ENCODE measurements around the gene CKM.
A peak's percentile ranks its signal among the peaks of the same experiment; 100 is the strongest.

Gene CKM

DNA sequence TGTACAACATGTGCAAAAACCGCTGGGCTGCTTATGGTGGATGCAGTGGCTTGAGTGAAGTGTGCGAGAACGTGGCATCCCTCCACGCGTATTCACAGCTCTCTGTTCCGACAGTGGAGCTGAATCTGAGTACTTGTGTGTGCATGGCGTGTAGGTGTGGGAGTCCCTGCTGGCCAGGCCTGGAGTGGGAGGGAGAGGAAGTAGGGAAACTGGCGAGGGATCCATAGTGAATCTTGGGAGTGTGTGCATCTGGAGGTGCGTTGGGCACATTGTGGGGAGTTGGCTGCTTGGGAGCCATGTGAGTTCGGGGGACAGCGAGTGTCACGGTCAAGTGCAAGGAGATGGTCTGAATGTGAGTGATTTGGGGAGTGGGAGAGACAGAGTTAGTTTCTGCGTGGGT is 20.2 kb upstream of the CKM start:
- no peaks in the 10 kb centered on the region for H3K9me3 ChIP-seq (ENCODE audit: low read length)
- peaks cover 17% of the 10 kb centered on the region; the same call in 1 of the 2 replicates for H3K27me3 ChIP-seq (ENCODE audit: insufficient read depth, low read length)
- H2AFZ ChIP-seq (ENCODE audit: low read length), result no peak overlapping the region
- TF ChIP-seq EZH2 (IDR thresholded peaks at IDR 0.05; ENCODE audit: borderline replicate concordance, low read length), result no peak
- no peak overlapping the region for H3K4me3 ChIP-seq (ENCODE audit: low read depth, low read length, poor library complexity, severe bottlenecking)
- no peaks in the 10 kb centered on the region for H3K79me2 ChIP-seq (ENCODE audit: insufficient read depth, low read length)
- no peaks in the 10 kb centered on the region for H3K9me2 ChIP-seq (ENCODE audit: low read depth, low read length)
- H3K36me3 ChIP-seq (ENCODE audit: insufficient read depth, low read length), result no peaks in the 10 kb centered on the region
- H3K9ac ChIP-seq (ENCODE audit: low read length), result no peak overlapping the region
- no peaks in the 10 kb centered on the region for H4K20me1 ChIP-seq (ENCODE audit: insufficient read depth, low read length)
- peaks cover 17% of the 10 kb centered on the region for H3K4me1 ChIP-seq (ENCODE audit: insufficient read depth, low read length, severe bottlenecking)
- H3F3A ChIP-seq (ENCODE audit: insufficient read depth, low read length), result no peaks in the 10 kb centered on the region
- no peak overlapping the region for H3K27ac ChIP-seq (ENCODE audit: low read depth, low read length, poor library complexity, severe bottlenecking)
- no peak overlapping the region for H3K4me2 ChIP-seq (ENCODE audit: low read length)

DNA sequence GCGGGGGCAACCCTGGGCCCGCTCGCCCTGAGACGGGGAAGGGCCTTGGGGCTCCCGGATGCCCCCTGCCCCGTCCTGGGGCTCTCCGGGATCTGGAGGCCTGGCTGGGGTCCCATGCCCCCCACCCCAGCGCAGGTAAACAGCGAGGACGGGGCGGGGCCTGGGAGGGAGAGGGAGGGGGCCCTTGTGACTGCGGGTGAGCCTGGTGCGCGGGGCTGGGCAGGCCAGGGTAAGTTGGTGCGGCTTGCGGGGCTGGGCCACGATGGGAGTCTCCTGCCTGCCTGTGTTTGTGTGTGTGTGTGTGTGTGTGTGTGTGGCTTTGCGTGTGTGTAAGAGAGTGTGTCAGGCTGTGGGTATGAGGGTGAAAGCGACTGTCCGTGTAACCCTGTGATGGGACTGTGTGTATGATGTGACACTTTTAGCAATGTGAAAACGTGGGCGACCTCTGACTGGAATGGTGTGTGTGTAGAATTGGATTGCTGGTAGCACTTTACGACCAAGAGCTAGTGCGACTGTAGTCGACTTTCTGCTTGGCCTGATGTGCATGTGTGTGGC is 18.3 kb upstream of the CKM start:
- H4K20me1 ChIP-seq (ENCODE audit: insufficient read depth, low read length), result no peaks in the 10 kb centered on the region
- H3K9me3 ChIP-seq (ENCODE audit: low read length), result no peaks in the 10 kb centered on the region
- H3K4me2 ChIP-seq (ENCODE audit: low read length), result peak overlapping the region; percentile 77
- H2AFZ ChIP-seq (ENCODE audit: low read length), result no peak overlapping the region
- TF ChIP-seq EZH2 (IDR thresholded peaks at IDR 0.05; ENCODE audit: borderline replicate concordance, low read length), result no peak
- TF ChIP-seq, protein P1, sequence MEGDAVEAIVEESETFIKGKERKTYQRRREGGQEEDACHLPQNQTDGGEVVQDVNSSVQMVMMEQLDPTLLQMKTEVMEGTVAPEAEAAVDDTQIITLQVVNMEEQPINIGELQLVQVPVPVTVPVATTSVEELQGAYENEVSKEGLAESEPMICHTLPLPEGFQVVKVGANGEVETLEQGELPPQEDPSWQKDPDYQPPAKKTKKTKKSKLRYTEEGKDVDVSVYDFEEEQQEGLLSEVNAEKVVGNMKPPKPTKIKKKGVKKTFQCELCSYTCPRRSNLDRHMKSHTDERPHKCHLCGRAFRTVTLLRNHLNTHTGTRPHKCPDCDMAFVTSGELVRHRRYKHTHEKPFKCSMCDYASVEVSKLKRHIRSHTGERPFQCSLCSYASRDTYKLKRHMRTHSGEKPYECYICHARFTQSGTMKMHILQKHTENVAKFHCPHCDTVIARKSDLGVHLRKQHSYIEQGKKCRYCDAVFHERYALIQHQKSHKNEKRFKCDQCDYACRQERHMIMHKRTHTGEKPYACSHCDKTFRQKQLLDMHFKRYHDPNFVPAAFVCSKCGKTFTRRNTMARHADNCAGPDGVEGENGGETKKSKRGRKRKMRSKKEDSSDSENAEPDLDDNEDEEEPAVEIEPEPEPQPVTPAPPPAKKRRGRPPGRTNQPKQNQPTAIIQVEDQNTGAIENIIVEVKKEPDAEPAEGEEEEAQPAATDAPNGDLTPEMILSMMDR (IDR thresholded peaks at IDR 0.05; ENCODE audit: low read length), result no peak
- peak overlapping the region; percentile 32; the same call in 1 of the 2 replicates for H3K9ac ChIP-seq (ENCODE audit: low read length)
- peak overlapping the region; percentile 59 for H3K4me3 ChIP-seq (ENCODE audit: low read depth, low read length, poor library complexity, severe bottlenecking)
- no peaks in the 10 kb centered on the region for H3F3A ChIP-seq (ENCODE audit: insufficient read depth, low read length)
- no peaks in the 10 kb centered on the region for H3K79me2 ChIP-seq (ENCODE audit: insufficient read depth, low read length)
- H3K36me3 ChIP-seq (ENCODE audit: insufficient read depth, low read length), result no peaks in the 10 kb centered on the region
- no peaks in the 10 kb centered on the region for H3K9me2 ChIP-seq (ENCODE audit: low read depth, low read length)
- H3K27me3 ChIP-seq (ENCODE audit: insufficient read depth, low read length), result peaks cover 11% of the 10 kb centered on the region; the same call in 1 of the 2 replicates
- no peak overlapping the region for H3K27ac ChIP-seq (ENCODE audit: low read depth, low read length, poor library complexity, severe bottlenecking)
- H3K4me1 ChIP-seq (ENCODE audit: insufficient read depth, low read length, severe bottlenecking), result peaks cover 20% of the 10 kb centered on the region

DNA sequence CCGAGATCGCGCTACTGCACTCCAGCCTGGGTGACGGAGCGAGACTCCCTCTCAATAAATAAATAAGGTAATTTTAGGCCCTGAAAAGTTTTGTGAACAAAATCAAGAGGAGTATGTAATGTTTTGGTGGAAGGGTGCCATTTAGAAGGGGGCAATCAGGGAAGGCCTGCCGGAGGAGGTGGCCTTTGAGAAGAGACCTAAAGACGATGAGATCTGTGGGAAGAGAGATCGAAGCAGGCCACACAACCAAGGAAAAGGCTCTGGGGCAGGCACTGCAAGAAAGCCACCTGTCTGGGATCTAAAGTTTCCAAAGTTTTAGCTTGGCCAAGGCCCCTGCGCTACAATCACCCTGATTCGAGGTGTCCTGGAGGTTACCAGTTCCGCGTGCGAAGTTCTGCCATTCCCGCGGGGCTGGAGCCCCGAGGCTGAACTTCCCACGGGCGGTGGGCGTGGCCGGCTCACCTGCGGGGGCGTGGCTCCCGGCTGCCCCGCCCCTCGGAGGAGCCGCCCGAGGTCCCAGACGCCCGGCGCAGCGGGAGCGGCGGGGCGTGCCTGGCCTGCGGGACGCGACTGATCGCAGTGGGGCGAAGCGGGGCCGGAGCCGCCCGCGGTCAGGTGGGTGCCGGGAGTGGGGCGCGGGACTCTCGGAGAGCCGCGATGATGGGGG is 17.7 kb upstream of the CKM start, which contains the start of gene KLC3:
KLC3 (plus strand) TSS at position 519 of the 667 bp plus-strand sequence. CDS start 4,792 bp downstream, outside the sequence.
- H3K4me2 ChIP-seq (ENCODE audit: low read length), result peak within 1 kb of the TSS; percentile 77
- H3K4me3 ChIP-seq (ENCODE audit: low read depth, low read length, poor library complexity, severe bottlenecking), result peak within 1 kb of the TSS; percentile 59
- H3F3A ChIP-seq (ENCODE audit: insufficient read depth, low read length), result no peaks in the 10 kb centered on the region
- H3K27me3 ChIP-seq (ENCODE audit: insufficient read depth, low read length), result peaks cover 8% of the 10 kb centered on the region; the same call in 1 of the 2 replicates
- peak within 1 kb of the TSS; percentile 32; the same call in 1 of the 2 replicates for H3K9ac ChIP-seq (ENCODE audit: low read length)
- H3K79me2 ChIP-seq (ENCODE audit: insufficient read depth, low read length), result no peaks in the 10 kb centered on the region
- no peaks in the 10 kb centered on the region for H3K36me3 ChIP-seq (ENCODE audit: insufficient read depth, low read length)
- H3K27ac ChIP-seq (ENCODE audit: low read depth, low read length, poor library complexity, severe bottlenecking), result no peak within 1 kb of the TSS
- no peak for TF ChIP-seq EZH2 (IDR thresholded peaks at IDR 0.05; ENCODE audit: borderline replicate concordance, low read length)
- TF ChIP-seq, protein P1 (IDR thresholded peaks at IDR 0.05; ENCODE audit: low read length), result no peak
- H3K9me3 ChIP-seq (ENCODE audit: low read length), result no peaks in the 10 kb centered on the region
- peaks cover 23% of the 10 kb centered on the region for H3K4me1 ChIP-seq (ENCODE audit: insufficient read depth, low read length, severe bottlenecking)
- no peak within 1 kb of the TSS for H2AFZ ChIP-seq (ENCODE audit: low read length)
- no peaks in the 10 kb centered on the region for H4K20me1 ChIP-seq (ENCODE audit: insufficient read depth, low read length)
- no peaks in the 10 kb centered on the region for H3K9me2 ChIP-seq (ENCODE audit: low read depth, low read length)
